NCI-H748 treated with DMSO at 0.1 percent for 48 hours (cell line): Measurements from ENCODE around the gene SLC25A26.
"Not testable (repeated sequence)": the region's sequence is repeated elsewhere in the genome, so short reads cannot be mapped to it uniquely, and the experiment has no call there.

Experiments used
- DNase-seq: peaks from one replicate; lab custom pipeline; 2025; lab: John Stamatoyannopoulos, UW

The SLC25A26 gene

GRCh38 chr3:66411474-66411873, 190.7 kb downstream of the SLC25A26 start:
- no peak for DNase-seq

- DNase-seq: no peak
These were observed 191.4 kb downstream of the SLC25A26 start for GRCh38 chr3:66411961-66412887.

- DNase-seq: no peak
These were observed 192.4 kb downstream of the SLC25A26 start for GRCh38 chr3:66413151-66413751.

- DNase-seq: no peak
These were observed 194.0 kb downstream of the SLC25A26 start for GRCh38 chr3:66414846-66415245.

- no peak for DNase-seq
These were observed 195.1 kb downstream of the SLC25A26 start for GRCh38 chr3:66415867-66416428.

GRCh38 chr3:66416556-66417304, 195.9 kb downstream of the SLC25A26 start:
- DNase-seq: no peak

- DNase-seq: no peak
These were observed 197.7 kb downstream of the SLC25A26 start for GRCh38 chr3:66418475-66418931.

- DNase-seq: no peak
These were observed 198.2 kb downstream of the SLC25A26 start for GRCh38 chr3:66419036-66419435.

GRCh38 chr3:66421144-66421543, 200.3 kb downstream of the SLC25A26 start:
- DNase-seq: not testable (repeated sequence)

GRCh38 chr3:66421893-66422292, 201.1 kb downstream of the SLC25A26 start:
- not testable (repeated sequence) for DNase-seq

GRCh38 chr3:66423791-66424190, 203.0 kb downstream of the SLC25A26 start:
- no peak for DNase-seq

GRCh38 chr3:66425032-66425431, 204.2 kb downstream of the SLC25A26 start:
- DNase-seq: no peak

GRCh38 chr3:66425576-66426114, 204.8 kb downstream of the SLC25A26 start:
- no peak for DNase-seq

GRCh38 chr3:66426135-66426534, 205.3 kb downstream of the SLC25A26 start:
- no peak for DNase-seq

- DNase-seq: no peak
These were observed 206.6 kb downstream of the SLC25A26 start for GRCh38 chr3:66427352-66427751.

GRCh38 chr3:66427951-66428474, 207.2 kb downstream of the SLC25A26 start:
- DNase-seq: no peak
